ENCODE measurements around the gene KCNMA1.

KCNMA1 gene

DNA sequence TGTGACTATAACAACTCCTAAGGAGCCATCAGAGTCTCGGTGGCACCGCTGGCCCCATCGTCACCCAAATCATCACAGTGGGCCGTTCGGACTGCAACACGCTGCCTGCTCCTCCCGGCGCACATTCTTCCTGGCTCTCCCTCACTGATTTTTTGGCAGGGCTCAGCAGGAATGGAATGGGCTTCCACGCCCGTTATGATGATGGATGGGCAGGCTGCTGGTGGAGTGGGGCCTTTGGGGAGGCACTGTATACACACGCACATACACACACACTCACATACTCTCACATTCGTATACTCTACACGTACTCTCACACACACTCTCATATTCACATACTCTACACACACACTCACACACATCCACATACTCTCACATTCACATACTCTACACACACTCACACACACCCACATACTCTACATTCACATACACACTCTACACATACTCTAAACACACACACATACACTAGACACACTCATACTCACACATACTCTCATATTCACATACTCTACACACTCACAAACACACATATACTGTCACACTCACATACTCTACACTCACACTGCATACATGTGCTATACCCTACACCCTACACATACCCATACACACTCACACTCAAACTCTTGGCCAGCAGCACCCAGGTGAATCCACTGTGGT is 99.8 kb downstream of the KCNMA1 start:
- TF ChIP-seq, protein P1, sequence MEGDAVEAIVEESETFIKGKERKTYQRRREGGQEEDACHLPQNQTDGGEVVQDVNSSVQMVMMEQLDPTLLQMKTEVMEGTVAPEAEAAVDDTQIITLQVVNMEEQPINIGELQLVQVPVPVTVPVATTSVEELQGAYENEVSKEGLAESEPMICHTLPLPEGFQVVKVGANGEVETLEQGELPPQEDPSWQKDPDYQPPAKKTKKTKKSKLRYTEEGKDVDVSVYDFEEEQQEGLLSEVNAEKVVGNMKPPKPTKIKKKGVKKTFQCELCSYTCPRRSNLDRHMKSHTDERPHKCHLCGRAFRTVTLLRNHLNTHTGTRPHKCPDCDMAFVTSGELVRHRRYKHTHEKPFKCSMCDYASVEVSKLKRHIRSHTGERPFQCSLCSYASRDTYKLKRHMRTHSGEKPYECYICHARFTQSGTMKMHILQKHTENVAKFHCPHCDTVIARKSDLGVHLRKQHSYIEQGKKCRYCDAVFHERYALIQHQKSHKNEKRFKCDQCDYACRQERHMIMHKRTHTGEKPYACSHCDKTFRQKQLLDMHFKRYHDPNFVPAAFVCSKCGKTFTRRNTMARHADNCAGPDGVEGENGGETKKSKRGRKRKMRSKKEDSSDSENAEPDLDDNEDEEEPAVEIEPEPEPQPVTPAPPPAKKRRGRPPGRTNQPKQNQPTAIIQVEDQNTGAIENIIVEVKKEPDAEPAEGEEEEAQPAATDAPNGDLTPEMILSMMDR (conservative IDR thresholded peaks at IDR 0.05; ENCODE audit: low read depth, low read length) = no peak
- no peak for DNase-seq (ENCODE audit: low read depth)
- no peak overlapping the region for H3K4me3 ChIP-seq (ENCODE audit: low read length)

DNA sequence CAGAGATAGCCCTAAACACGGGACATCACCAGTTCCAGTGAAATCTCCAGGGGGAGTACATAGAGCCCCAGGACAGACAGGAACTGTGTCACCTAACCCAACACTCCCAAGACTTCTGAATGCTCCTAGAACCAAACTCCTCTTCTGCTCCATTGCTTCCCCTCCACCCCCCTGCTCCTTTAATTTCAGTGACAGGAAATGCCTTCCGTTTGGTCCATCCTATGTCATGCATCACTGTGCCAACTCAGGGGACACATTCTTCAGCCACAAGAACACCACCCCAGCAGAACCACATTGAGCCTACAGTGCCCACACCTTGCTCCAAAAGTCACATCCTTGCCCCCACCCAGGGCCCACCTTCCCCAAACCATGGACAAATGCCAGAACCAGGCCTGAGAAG is 100.5 kb downstream of the KCNMA1 start:
- no peak for DNase-seq (ENCODE audit: low read depth)
- TF ChIP-seq, protein P1 (conservative IDR thresholded peaks at IDR 0.05; ENCODE audit: low read depth, low read length) = no peak
- no peak overlapping the region for H3K4me3 ChIP-seq (ENCODE audit: low read length)

DNA sequence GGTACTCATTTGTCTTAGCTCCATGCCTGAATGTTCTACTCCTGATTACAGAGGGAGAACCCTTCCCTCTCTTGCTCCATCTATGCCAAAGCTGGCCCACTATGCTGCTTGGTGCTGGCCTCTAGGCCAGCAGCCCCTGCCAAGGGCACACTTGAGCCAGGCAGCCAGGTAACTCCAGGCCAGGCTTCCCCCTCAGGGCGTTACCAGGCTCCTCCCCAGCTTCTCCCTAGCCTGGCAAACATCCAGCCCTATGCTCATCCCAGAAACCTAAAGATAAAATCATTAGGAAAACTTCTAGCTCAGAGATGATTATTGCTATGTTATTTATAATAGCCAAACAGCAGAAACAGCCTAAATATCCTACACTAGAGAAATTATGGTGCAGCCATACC is 103.7 kb downstream of the KCNMA1 start:
- TF ChIP-seq, protein P1 (conservative IDR thresholded peaks at IDR 0.05; ENCODE audit: low read depth, low read length) = no peak
- no peak overlapping the region for H3K4me3 ChIP-seq (ENCODE audit: low read length)
- no peak for DNase-seq (ENCODE audit: low read depth)

DNA sequence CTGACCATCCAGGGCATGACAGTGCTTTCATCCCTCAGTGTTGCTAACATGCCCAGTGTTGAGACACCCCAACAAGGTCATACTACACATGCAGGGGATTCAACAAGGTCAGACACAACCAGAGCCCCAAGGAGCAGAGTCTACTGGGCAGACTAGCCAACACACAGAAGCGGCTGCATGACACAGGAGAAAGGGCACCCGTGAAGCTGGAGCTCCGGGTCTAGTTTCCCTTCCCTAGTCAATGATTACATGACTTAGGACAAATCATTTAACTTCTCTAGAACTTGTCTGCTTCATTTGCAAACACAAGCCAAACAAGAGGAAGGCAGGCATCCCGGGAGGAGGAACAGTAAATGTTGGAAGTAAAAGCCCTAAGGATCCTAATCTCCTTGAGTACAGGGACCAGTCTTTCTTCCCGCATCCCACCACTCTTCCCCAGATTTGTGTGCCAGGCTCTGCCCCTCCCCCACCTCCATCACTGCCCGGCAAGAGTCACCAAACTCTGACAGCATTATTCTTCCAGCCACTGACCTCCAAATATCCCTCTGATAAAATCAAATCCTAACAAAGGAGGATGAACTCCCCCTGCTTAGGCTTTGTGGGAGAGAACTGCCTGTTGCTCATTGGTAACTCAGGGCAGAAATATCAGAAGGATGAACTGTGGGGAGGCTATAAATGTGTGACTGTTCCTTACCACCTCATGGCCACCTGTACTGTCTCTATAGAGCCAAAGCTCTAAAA is 104.3 kb downstream of the KCNMA1 start:
- DNase-seq (ENCODE audit: low read depth) = no peak

DNA sequence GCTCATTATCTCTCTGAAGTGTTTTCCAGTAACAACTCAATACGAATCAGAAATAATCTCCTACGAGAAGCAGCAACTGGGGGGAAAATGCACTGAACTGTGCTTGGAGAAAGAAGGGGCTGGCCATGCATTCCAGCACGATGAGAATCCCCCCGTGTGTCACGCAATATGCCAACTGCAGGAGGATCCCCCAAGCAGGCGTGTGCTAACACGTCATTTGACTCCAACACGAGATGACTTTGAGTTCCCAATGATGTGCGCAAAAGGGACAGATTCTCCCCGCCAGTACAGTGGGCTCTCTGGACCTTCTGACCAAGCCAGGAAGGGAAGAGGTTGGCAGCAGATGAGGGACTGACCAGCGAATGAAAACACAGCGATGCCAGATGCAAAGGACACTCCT is 105.5 kb downstream of the KCNMA1 start:
- TF ChIP-seq, protein P1 (conservative IDR thresholded peaks at IDR 0.05; ENCODE audit: low read depth, low read length) = no peak

More for the DNA sequence above, 104.3 kb downstream of the KCNMA1 start:
- TF ChIP-seq, protein P1 (conservative IDR thresholded peaks at IDR 0.05; ENCODE audit: low read depth, low read length) = no peak
- H3K4me3 ChIP-seq (ENCODE audit: low read length) = no peak overlapping the region

DNA sequence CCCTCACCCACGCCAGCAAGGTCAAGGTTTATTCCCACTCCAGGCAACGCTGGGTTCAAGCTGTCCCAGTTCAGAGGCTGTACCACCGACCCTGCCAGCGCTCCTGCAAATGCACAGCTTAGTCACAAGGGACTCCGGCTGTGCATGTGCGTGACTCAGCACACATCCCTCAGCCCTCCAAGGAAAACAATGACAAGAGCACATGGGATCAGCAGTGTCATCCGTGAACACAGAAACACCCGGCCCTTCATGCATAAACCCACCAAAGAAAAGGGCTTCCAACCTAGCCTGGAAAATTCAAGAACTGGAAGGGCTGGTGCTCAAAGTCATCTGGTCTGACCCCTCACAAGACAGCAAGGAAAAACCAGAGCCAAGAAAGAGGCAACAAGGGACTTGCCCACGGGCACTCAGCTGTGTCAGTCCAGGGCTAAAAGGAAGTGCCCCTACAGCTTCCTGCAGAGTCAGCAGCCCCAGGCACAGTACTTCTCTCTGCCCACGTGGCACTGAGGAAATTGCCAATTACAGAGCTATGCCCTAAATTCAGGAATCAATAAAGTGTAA is 106.1 kb downstream of the KCNMA1 start:
- DNase-seq (ENCODE audit: low read depth) = peak; percentile 63
- TF ChIP-seq, protein P1 (conservative IDR thresholded peaks at IDR 0.05; ENCODE audit: low read depth, low read length) = no peak

More for the DNA sequence above, 105.5 kb downstream of the KCNMA1 start:
- peak; percentile 48 for DNase-seq (ENCODE audit: low read depth)
- no peak overlapping the region for H3K4me3 ChIP-seq (ENCODE audit: low read length)

More for the DNA sequence above, 106.1 kb downstream of the KCNMA1 start:
- H3K4me3 ChIP-seq (ENCODE audit: low read length) = no peak overlapping the region

Data from retinal pigment epithelial cell (primary cell).